Transverse colon (tissue), 4 donors: ENCODE measurements around the gene RTKN. TPM values are rescaled to one million over a fixed set of nuclear protein-coding genes. Genes with fewer than 3 reads are reported as not detected.
A peak's percentile ranks its signal among the peaks of the same experiment; 100 is the strongest.

Experiments used
- DNase-seq: peaks from one replicate; pipeline ENCODE4 v3.0.0-alpha.2; 2019
- H3K27ac ChIP-seq, 4 donors: fragments of 200-600 bp; sonication (generic); 2 replicates each; pipeline ENCODE4 v1.5.1; 2016 to 2018; ENCODE audit warnings: inconsistent platforms in 4 of 4
- H3K27me3 ChIP-seq: fragments of 200-600 bp; sonication (generic); 2 replicates; pipeline ENCODE4 v1.5.1; 2017; ENCODE audit warnings: inconsistent platforms
- H3K36me3 ChIP-seq, 4 donors: fragments of 200-600 bp; sonication (generic); 2 replicates each; pipeline ENCODE4 v1.5.1; 2017 to 2019; ENCODE audit warnings: inconsistent platforms in 4 of 4
- H3K4me1 ChIP-seq, 4 donors: fragments of 200-600 bp; sonication (generic); 2 replicates each; pipeline ENCODE4 v1.5.1; 2017 to 2020; ENCODE audit warnings: inconsistent platforms in 4 of 4
- H3K4me3 ChIP-seq, 4 donors: fragments of 200-600 bp; sonication (generic); 1 replicate in 1 of 4; 2 replicates in 3 of 4; pipeline versions ENCODE4 v1.5.1 to v1.6.1; 2017 to 2019; ENCODE audit warnings: inconsistent platforms in 4 of 4
- H3K9me3 ChIP-seq, 2 donors: fragments of 200-600 bp; sonication (generic); 2 replicates each; pipeline ENCODE4 v1.5.1; 2017 to 2019; ENCODE audit warnings: inconsistent platforms in 2 of 2
- EP300 ChIP-seq: sonication (generic); formaldehyde crosslinking; IDR thresholded peaks from one replicate; pipeline ENCODE4 v1.6.1; 2017; ENCODE audit warnings: antibody characterized with exemption, low read depth
- POLR2A ChIP-seq: fragments of 450-650 bp; IDR thresholded peaks from one replicate; pipeline ENCODE4 v1.6.1; 2016; ENCODE audit warnings: antibody characterized with exemption, mild to moderate bottlenecking, moderate library complexity
- POLR2AphosphoS5 ChIP-seq, 3 donors: sonication (generic); formaldehyde crosslinking; IDR thresholded peaks; one replicate each; pipeline ENCODE4 v1.6.1; 2016; ENCODE audit warnings: antibody characterized with exemption in 3 of 3
- WGBS, 2 donors: methylation state at CpG; one replicate each; pipeline ENCODE4 v1.1.5; 2018; ENCODE audit warnings: low coverage in 1 of 2; 5-methylcytosine and 5-hydroxymethylcytosine counted together
- in situ Hi-C, 4 donors: fragments of 200-750 bp; cut with MboI; loops; one replicate each; pipeline versions ENCODE4 v1.15.0 to v1.15.1; 2017; ENCODE audit warnings: low sequenced_read_pairs in 3 of 4, low pct_ligation_motif_present in 1 of 4, low pct_unique_long_range_greater_than_20kb in 1 of 4
- intact Hi-C: fragments of 100-400 bp; cut with DNase I; formaldehyde crosslinking; loops from one replicate; pipeline ENCODE4 v1.15.1; 2023; ENCODE audit warnings: low total_unique reads
- total RNA-seq, 4 donors: library from RNA; depleted of rRNA; stranded (reverse); fragments of >200 nt; gene quantifications; one replicate each; pipeline ENCODE4 v1.1.0, GENCODE V29; 2016
- TF ChIP-seq, protein P1 (sequence below), 5 experiments: fragments of 200-600 bp in 3 of 5; fragments of 450-650 bp in 2 of 5; sonication (generic) in 3 of 5; IDR thresholded peaks; 1 replicate in 2 of 5; 2 replicates in 3 of 5; pipeline ENCODE4 v1.5.1; 2016 to 2017; ENCODE audit warnings: antibody characterized with exemption in 5 of 5, inconsistent platforms in 3 of 5, mild to moderate bottlenecking in 2 of 5, moderate library complexity in 1 of 5

Gene RTKN
- total RNA-seq, 4 donors from 2014 or later = 29.7 to 46.4 (median 41.9) TPM

- TF ChIP-seq POLR2A (no peak), EP300 (no peak), POLR2AphosphoS5 (IDR thresholded peaks at IDR 0.05) (no peak)
- TF ChIP-seq, protein P1, sequence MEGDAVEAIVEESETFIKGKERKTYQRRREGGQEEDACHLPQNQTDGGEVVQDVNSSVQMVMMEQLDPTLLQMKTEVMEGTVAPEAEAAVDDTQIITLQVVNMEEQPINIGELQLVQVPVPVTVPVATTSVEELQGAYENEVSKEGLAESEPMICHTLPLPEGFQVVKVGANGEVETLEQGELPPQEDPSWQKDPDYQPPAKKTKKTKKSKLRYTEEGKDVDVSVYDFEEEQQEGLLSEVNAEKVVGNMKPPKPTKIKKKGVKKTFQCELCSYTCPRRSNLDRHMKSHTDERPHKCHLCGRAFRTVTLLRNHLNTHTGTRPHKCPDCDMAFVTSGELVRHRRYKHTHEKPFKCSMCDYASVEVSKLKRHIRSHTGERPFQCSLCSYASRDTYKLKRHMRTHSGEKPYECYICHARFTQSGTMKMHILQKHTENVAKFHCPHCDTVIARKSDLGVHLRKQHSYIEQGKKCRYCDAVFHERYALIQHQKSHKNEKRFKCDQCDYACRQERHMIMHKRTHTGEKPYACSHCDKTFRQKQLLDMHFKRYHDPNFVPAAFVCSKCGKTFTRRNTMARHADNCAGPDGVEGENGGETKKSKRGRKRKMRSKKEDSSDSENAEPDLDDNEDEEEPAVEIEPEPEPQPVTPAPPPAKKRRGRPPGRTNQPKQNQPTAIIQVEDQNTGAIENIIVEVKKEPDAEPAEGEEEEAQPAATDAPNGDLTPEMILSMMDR (IDR thresholded peaks at IDR 0.05) = no peak
- Histone ChIP-seq H3K9me3 (no peaks in the 10 kb centered on the region), H3K27me3 (no peaks in the 10 kb centered on the region), H3K4me1 (peaks cover 11 to 31% (median 14%) of the 10 kb centered on the region in 4 donors), H3K4me3 (no peak overlapping the region), H3K27ac (no peak overlapping the region), H3K36me3 (no peaks in the 10 kb centered on the region)
- DNase-seq = no peak
- intact Hi-C loops (no loop called here), in situ Hi-C loops (no loop called here)
- 87 to 100% methylated on average over 2 to 39 of the region's 43 CpGs for WGBS, 2 donors
These were observed 5.5 kb downstream of the RTKN start for GRCh38 chr2:74436111-74436805.

DNA sequence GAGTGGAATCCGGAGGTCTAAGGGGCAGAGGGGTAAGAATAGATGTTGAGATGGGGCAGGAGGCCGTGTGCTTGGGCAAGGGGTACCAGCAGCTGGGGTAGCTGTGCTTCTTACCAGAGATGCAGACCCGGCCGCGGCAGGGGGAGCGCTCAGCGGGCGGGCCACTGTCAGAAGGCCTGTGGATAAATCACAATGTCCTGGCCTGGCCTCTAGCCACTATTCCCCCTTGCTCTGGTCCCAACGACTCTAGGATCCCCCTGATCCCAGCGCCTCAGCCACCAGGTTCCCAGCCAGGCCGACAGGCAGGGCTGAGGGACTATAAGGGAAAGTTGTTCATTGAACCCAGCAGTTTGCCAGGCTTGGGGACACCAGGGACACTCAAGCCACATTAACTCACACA, 11.2 kb downstream of the RTKN start:
- DNase-seq = no peak
- Histone ChIP-seq H3K9me3 (no peaks in the 10 kb centered on the region), H3K36me3 (peaks cover 0 to 9% (median 0%) of the 10 kb centered on the region in 4 donors), H3K4me3 (no peak overlapping the region), H3K27ac (peak overlapping the region; percentile 21 to 52 (median 46)), H3K27me3 (no peaks in the 10 kb centered on the region), H3K4me1 (peaks cover 0 to 18% (median 7%) of the 10 kb centered on the region in 4 donors)
- intact Hi-C loops (no loop called here), in situ Hi-C loops (no loop called here)
- TF ChIP-seq POLR2AphosphoS5 (IDR thresholded peaks at IDR 0.05) (no peak), POLR2A (no peak), EP300 (no peak)
- TF ChIP-seq, protein P1 (IDR thresholded peaks at IDR 0.05) = no peak
- WGBS, 2 donors = 83% methylated on average over 11 of the region's 11 CpGs; no CpG with 5 or more reads in 1 of the 2 donors

DNA sequence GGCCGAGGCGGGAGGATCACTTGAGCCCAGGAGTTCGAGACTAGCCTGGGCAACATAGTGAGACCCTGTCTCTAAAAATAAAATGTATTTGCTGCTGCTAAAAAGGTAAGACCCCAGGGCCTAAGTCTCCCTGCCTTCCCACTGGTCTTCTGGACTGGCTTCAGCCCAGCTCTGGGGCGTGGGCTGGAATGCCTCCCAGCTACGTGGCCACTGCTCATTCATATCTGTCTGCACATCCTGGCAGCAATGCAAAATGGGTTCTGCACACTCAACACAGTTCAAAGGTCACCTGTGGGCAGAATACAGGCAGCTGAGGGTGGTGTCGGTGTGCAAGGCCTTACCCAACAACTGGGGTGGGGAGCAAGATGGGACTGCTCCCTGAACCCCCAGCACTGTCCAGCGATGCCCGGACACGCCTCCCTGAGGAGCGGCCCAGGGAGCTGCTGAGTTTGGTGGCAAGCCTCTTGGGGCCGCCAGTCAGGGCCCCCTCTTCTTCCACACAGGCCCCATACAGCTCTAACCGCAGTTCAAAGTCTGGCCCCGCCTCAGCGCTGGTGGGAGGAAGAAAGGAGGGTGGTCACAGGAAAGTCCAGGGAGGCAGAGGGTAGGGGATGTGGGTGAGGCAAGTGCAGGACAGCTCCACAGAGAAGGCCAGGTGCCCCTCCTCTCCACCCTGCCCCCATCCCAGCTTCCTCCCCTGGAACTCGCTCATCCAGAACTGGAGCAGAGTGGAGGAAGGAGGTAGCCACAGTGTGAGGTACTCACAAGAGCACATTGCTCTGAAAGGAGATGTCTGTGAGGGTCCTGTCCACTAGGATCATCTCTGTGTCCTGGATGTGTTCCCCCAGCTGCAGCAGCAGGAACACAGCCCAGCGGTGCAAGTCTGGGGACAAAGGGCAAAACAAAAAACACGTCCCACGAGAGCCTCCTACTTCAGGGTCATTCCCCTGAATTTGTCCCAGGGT, 12.0 kb downstream of the RTKN start:
- in situ Hi-C loops (no loop called here), intact Hi-C loops (no loop called here)
- no peaks in the 10 kb centered on the region for H3K9me3 ChIP-seq
- H3K27me3 ChIP-seq = no peaks in the 10 kb centered on the region
- TF ChIP-seq, protein P1 (IDR thresholded peaks at IDR 0.05) = no peak
- TF ChIP-seq POLR2AphosphoS5 (IDR thresholded peaks at IDR 0.05) = no peak
- TF ChIP-seq POLR2A = no peak
- TF ChIP-seq EP300 = no peak
- peak overlapping the region; percentile 21 to 52 (median 46) for H3K27ac ChIP-seq
- H3K36me3 ChIP-seq = peaks cover 0 to 9% (median 0%) of the 10 kb centered on the region in 4 donors
- H3K4me1 ChIP-seq = peaks cover 0 to 18% (median 7%) of the 10 kb centered on the region in 4 donors
- DNase-seq = peak; percentile 65
- H3K4me3 ChIP-seq = no peak overlapping the region
- WGBS, 2 donors = 60 to 77% methylated on average over 1 to 18 of the region's 18 CpGs

- H3K27ac ChIP-seq = no peak overlapping the region
- WGBS, 2 donors = 85% methylated on average over 5 of the region's 5 CpGs; no CpG with 5 or more reads in 1 of the 2 donors
- in situ Hi-C loops = no loop called here
- intact Hi-C loops = no loop called here
- peaks cover 0 to 9% (median 0%) of the 10 kb centered on the region in 4 donors for H3K36me3 ChIP-seq
- DNase-seq = no peak
- peaks cover 0 to 18% (median 7%) of the 10 kb centered on the region in 4 donors for H3K4me1 ChIP-seq
- H3K27me3 ChIP-seq = no peaks in the 10 kb centered on the region
- no peaks in the 10 kb centered on the region for H3K9me3 ChIP-seq
- H3K4me3 ChIP-seq = no peak overlapping the region
- TF ChIP-seq, protein P1 (IDR thresholded peaks at IDR 0.05) = no peak
- no peak for TF ChIP-seq POLR2AphosphoS5 (IDR thresholded peaks at IDR 0.05)
- no peak for TF ChIP-seq POLR2A
- no peak for TF ChIP-seq EP300
These were observed 13.1 kb downstream of the RTKN start for GRCh38 chr2:74428675-74429074.
